Measurements from ENCODE around the gene USF2.

The USF2 gene

GRCh38 chr19:35303357-35303915 lies 34.7 kb downstream of the USF2 start:
- DNase-seq = no peak

GRCh38 chr19:35304036-35304435 lies 35.3 kb downstream of the USF2 start:
- no peak for DNase-seq

GRCh38 chr19:35305181-35305580 lies 36.4 kb downstream of the USF2 start:
- no peak for DNase-seq

GRCh38 chr19:35306473-35307246 lies 37.9 kb downstream of the USF2 start:
- DNase-seq = no peak

GRCh38 chr19:35307931-35308330 lies 39.2 kb downstream of the USF2 start:
- no peak for DNase-seq

GRCh38 chr19:35308910-35309309 lies 40.1 kb downstream of the USF2 start:
- DNase-seq = no peak

- no peak for DNase-seq
Observed at GRCh38 chr19:35309481-35310279, 40.9 kb downstream of the USF2 start.

GRCh38 chr19:35310331-35310730 lies 41.6 kb downstream of the USF2 start:
- DNase-seq = no peak

GRCh38 chr19:35310811-35311465 lies 42.2 kb downstream of the USF2 start:
- no peak for DNase-seq

GRCh38 chr19:35311901-35312665 lies 43.3 kb downstream of the USF2 start:
- DNase-seq = no peak

- no peak for DNase-seq
Observed at GRCh38 chr19:35313587-35313986, 44.8 kb downstream of the USF2 start.

GRCh38 chr19:35314031-35314430 lies 45.3 kb downstream of the USF2 start:
- no peak for DNase-seq

- no peak for DNase-seq
Observed at GRCh38 chr19:35314858-35315470, 46.2 kb downstream of the USF2 start.

GRCh38 chr19:35315883-35316282 lies 47.1 kb downstream of the USF2 start:
- no peak for DNase-seq

GRCh38 chr19:35316560-35316959 lies 47.8 kb downstream of the USF2 start:
- no peak for DNase-seq

- DNase-seq = no peak
Observed at GRCh38 chr19:35317464-35318043, 48.8 kb downstream of the USF2 start.

GRCh38 chr19:35318679-35319448 lies 50.1 kb downstream of the USF2 start:
- DNase-seq = no peak

GRCh38 chr19:35320065-35320713 lies 51.4 kb downstream of the USF2 start:
- no peak for DNase-seq

- DNase-seq = no peak
Observed at GRCh38 chr19:35321291-35321690, 52.5 kb downstream of the USF2 start.

GRCh38 chr19:35322014-35322413 lies 53.3 kb downstream of the USF2 start:
- no peak for DNase-seq

Data from NCI-H187 treated with DMSO at 0.1 percent for 48 hours (cell line).